GM19043 (cell line): ENCODE measurements around the gene GTF2E1.

Source experiments
- ATAC-seq: cut with Tn5 transposase; IDR thresholded peaks from one replicate; pipeline ENCODE4 v1.9.1; 2021; ENCODE audit warnings: low read depth; ENCODE audit not compliant: unreplicated experiment

The GTF2E1 gene

GRCh38 chr3:120796976-120797375 is 54.4 kb downstream of the GTF2E1 start:
- ATAC-seq, result no peak

GRCh38 chr3:120797857-120798256 is 55.3 kb downstream of the GTF2E1 start:
- ATAC-seq, result no peak

DNA sequence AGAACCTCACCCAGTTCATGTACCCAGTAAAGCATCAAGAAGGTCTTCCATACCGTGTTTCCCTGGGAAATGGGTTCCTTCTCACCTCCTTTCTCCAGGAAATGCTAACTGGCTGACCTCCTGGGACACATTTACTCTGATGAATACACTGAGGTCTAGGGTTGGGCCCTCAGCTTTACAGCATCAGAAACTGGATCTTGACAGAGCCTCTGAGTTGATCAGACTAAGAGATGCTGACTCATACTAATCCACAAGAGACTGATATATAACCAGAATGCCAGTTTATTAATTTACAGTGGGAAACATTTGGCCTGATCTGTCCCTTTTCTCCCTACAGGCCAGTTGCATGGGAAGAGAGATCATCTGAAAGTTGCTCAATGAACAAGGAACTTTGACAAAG is 55.8 kb downstream of the GTF2E1 start:
- ATAC-seq, result no peak

DNA sequence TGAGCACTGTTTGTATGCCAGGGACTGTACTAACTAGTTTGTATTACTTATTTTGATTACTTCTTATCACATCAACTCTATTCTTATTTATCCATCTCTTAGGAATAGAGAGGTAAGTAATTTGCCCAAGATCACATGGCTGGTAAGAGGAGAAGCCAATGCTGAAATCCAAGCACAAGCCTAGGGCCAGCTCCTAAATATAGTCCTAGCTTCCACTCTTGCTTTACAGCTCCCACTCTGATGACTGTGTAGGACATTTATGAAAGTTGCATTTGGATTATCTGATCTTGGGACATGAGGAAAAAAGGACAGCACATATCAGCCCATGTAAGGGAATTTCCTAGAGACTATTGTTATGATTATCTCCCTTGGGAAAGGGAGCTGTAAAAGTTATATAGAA is 58.1 kb downstream of the GTF2E1 start:
- no peak for ATAC-seq

GRCh38 chr3:120801484-120801883 is 58.9 kb downstream of the GTF2E1 start:
- no peak for ATAC-seq

GRCh38 chr3:120802916-120803315 is 60.4 kb downstream of the GTF2E1 start:
- ATAC-seq, result no peak

DNA sequence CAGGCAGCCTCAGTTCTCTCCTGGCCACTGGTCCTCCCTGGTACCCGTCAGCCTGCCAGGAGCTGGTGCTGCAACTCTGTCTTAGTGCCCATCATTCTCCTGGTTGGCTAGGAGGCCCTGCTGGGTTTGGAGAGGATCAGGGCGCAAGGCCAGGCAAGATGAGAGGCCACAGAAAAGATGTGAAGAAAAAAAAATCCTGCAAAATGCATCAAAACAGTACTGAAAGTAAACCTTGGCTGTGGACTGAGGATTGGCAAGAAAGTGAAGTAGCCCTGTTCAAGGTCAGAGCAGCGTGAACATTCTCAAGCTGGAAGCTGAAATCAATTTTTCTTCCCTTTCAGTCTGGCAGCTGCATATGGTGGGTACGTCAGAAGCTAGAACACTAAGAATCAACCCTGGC is 74.2 kb downstream of the GTF2E1 start:
- ATAC-seq, result no peak

GRCh38 chr3:120820748-120821147 is 78.2 kb downstream of the GTF2E1 start:
- no peak for ATAC-seq

- no peak for ATAC-seq
These were observed 78.9 kb downstream of the GTF2E1 start for GRCh38 chr3:120821426-120821825.

DNA sequence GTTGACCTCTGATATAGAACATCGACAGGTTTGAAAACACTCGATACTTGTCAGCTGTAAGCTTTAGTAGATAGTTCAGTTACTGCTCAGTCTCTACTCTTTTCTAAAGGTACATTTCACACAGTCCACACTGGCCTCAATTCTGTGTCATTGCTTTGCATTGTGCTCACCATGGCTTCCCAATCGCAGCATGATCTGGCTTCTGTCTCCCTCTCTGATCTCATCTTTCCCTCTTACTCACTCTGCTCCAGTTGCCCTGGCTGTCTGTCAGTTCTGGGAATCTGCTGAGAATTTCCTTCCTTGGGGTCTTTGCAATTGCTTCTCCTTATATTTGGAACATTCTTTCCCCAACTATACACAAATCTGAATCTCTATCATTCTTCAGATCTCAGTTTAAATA is 80.6 kb downstream of the GTF2E1 start:
- ATAC-seq, result no peak

- no peak for ATAC-seq
These were observed 82.1 kb downstream of the GTF2E1 start for GRCh38 chr3:120824613-120825012.

DNA sequence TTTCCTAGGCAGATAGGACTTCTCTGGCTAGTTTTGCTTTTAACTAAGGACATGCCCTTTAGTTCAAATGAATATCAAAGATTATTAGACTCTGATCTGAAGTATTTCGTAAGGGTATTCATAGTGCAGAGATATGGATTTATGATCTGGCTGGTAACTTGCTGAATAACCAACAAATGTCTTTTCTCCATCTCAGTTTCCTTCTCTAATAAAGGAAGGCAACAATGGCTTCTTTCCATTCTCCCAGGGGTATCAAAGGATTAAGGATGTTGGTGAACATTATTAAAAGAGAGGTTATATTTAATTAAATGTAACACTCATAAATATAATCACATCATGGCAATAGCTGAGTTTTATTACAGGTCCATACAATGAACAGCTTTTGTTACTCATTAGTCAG is 86.3 kb downstream of the GTF2E1 start:
- no peak for ATAC-seq

- ATAC-seq, result no peak
These were observed 88.5 kb downstream of the GTF2E1 start for GRCh38 chr3:120831066-120831465.
